Activated CD8-positive, alpha-beta memory T cell treated with anti-CD3 and anti-CD28 coated beads for 1 hour (primary cell): Measurements from ENCODE around the gene IFRD1.
"Not testable (repeated sequence)": the region's sequence is repeated elsewhere in the genome, so short reads cannot be mapped to it uniquely, and the experiment has no call there.

Experiments used
- DNase-seq, 2 donors: peaks; one replicate each; pipeline ENCODE4 v3.0.0-alpha.2; 2020; ENCODE audit warnings: low read depth in 1 of 2; ENCODE audit errors: extremely low read depth in 1 of 2

Gene IFRD1

GRCh38 chr7:112442210-112442609 lies 8.1 kb upstream of the IFRD1 start:
- no peak for DNase-seq

- DNase-seq, result no peak
These were observed 5.8 kb upstream of the IFRD1 start for GRCh38 chr7:112444505-112444904.

GRCh38 chr7:112446431-112446830 lies 3.8 kb upstream of the IFRD1 start:
- no peak for DNase-seq

- no peak for DNase-seq
These were observed 2.9 kb upstream of the IFRD1 start for GRCh38 chr7:112447406-112447805.

GRCh38 chr7:112448381-112448780 lies 1.9 kb upstream of the IFRD1 start:
- DNase-seq, result no peak

- no peak for DNase-seq
These were observed 1.4 kb upstream of the IFRD1 start for GRCh38 chr7:112448891-112449290.

- peak in 1 of 2 donors; percentile 21 for DNase-seq
These were observed 907 bp upstream of the IFRD1 start for GRCh38 chr7:112449353-112449752.

- DNase-seq, result peak; percentile 55 to 71
These were observed 824 bp downstream of the IFRD1 start for GRCh38 chr7:112450807-112451761.

- DNase-seq, result no peak
These were observed 2.0 kb downstream of the IFRD1 start for GRCh38 chr7:112452102-112452888.

- DNase-seq, result no peak
These were observed 3.4 kb downstream of the IFRD1 start for GRCh38 chr7:112453505-112454171.

- not testable (repeated sequence) for DNase-seq
These were observed 3.9 kb downstream of the IFRD1 start for GRCh38 chr7:112454191-112454590.

GRCh38 chr7:112459645-112460044 lies 9.4 kb downstream of the IFRD1 start:
- DNase-seq, result no peak

- no peak for DNase-seq
These were observed 12.0 kb downstream of the IFRD1 start for GRCh38 chr7:112462236-112462635.

- no peak for DNase-seq
These were observed 17.6 kb downstream of the IFRD1 start for GRCh38 chr7:112467867-112468266.

GRCh38 chr7:112470194-112470593 lies 19.9 kb downstream of the IFRD1 start:
- no peak for DNase-seq

- no peak for DNase-seq
These were observed 26.3 kb downstream of the IFRD1 start for GRCh38 chr7:112476390-112477052.

GRCh38 chr7:112481121-112481736 lies 31.0 kb downstream of the IFRD1 start:
- DNase-seq, result no peak

- DNase-seq, result no peak
These were observed 31.8 kb downstream of the IFRD1 start for GRCh38 chr7:112481833-112482670.

- no peak for DNase-seq
These were observed 34.5 kb downstream of the IFRD1 start for GRCh38 chr7:112484671-112485167.
